Caco-2 (cell line): ENCODE measurements around the gene IL11. TPM values are rescaled to one million over a fixed set of nuclear protein-coding genes. Genes with fewer than 3 reads are reported as not detected.

ENCODE experiments used
- BruUV-seq: library from RNA; stranded (reverse); fragments of 400-500 nt; replicated peaks from 2 replicates; lab custom pipeline; 2021; lab: Mats Ljungman, UMichigan
- CTCF ChIA-PET: fragments of 300-600 bp; sonication (Branson Sonifier 250); formaldehyde crosslinking; loops from one replicate; lab custom pipeline; 2022; ENCODE audit warnings: antibody characterized with exemption; lab: Charles Lee
- POLR2A ChIA-PET: fragments of 300-600 bp; sonication (Branson Sonifier 250); formaldehyde crosslinking; loops from one replicate; lab custom pipeline; 2022; ENCODE audit warnings: antibody characterized with exemption; lab: Charles Lee
- DNase-seq, 2 experiments: peaks; one replicate each; pipeline versions ENCODE4 v3.0.0 to v3.0.0-alpha.2; 2020 to 2022
- H3K27me3 ChIP-seq: replicated peaks from 2 replicates; pipeline ENCODE4 v1.6.0; 2011; ENCODE audit warnings: low read length; ENCODE audit not compliant: control insufficient read depth, insufficient read depth
- H3K36me3 ChIP-seq: 2 replicates; pipeline ENCODE4 v1.5.1; 2011; ENCODE audit warnings: low read length; ENCODE audit not compliant: control insufficient read depth, insufficient read depth
- H3K4me1 ChIP-seq: fragments of 250-450 bp; sonication (Bioruptor Pico); 2 replicates; pipeline ENCODE4 v1.5.1; 2020; ENCODE audit warnings: mild to moderate bottlenecking
- H3K4me3 ChIP-seq: 2 replicates; pipeline ENCODE4 v1.5.1; 2011; ENCODE audit warnings: low read depth, mild to moderate bottlenecking, control low read depth, low read length
- H3K9me3 ChIP-seq: fragments of 250-450 bp; sonication (Bioruptor Pico); 2 replicates; pipeline ENCODE4 v1.5.1; 2020; ENCODE audit warnings: mild to moderate bottlenecking, moderate library complexity
- H3K27ac Mint-ChIP-seq: one replicate; pipeline ENCODE4 v1.8.0; 2022; ENCODE audit warnings: mixed read lengths; ENCODE audit not compliant: unreplicated experiment
- H3K27me3 Mint-ChIP-seq: one replicate; pipeline ENCODE4 v1.8.0; 2022; ENCODE audit warnings: mixed read lengths; ENCODE audit not compliant: insufficient read depth, unreplicated experiment
- H3K36me3 Mint-ChIP-seq: one replicate; pipeline ENCODE4 v1.8.0; 2022; ENCODE audit warnings: mild to moderate bottlenecking, mixed read lengths; ENCODE audit not compliant: insufficient read depth, unreplicated experiment
- H3K4me1 Mint-ChIP-seq: one replicate; pipeline ENCODE4 v1.8.0; 2022; ENCODE audit warnings: low read depth, mixed read lengths; ENCODE audit not compliant: unreplicated experiment
- H3K4me3 Mint-ChIP-seq: one replicate; pipeline ENCODE4 v1.8.0; 2022; ENCODE audit warnings: mild to moderate bottlenecking, moderate library complexity, mixed read lengths; ENCODE audit not compliant: unreplicated experiment
- H3K9me3 Mint-ChIP-seq: one replicate; pipeline ENCODE4 v1.8.0; 2022; ENCODE audit warnings: mixed read lengths; ENCODE audit not compliant: unreplicated experiment
- CTCF ChIP-seq, 2 experiments: fragments of 200-600 bp in 1 of 2; IDR thresholded peaks; 1 replicate in 1 of 2; 2 replicates in 1 of 2; pipeline versions ENCODE4 v1.5.1 to v1.8.0; 2011 to 2022; ENCODE audit warnings: antibody characterized with exemption in 1 of 2, control low read depth in 1 of 2, inconsistent platforms in 1 of 2, low read depth in 1 of 2, low read length in 1 of 2, mild to moderate bottlenecking in 1 of 2, moderate library complexity in 1 of 2; ENCODE audit not compliant: insufficient read depth in 1 of 2, severe bottlenecking in 1 of 2, unreplicated experiment in 1 of 2
- intact Hi-C: fragments of 100-400 bp; cut with micrococcal nuclease; formaldehyde crosslinking; loops from one replicate; pipeline ENCODE4 v1.10.0; 2022; ENCODE audit not compliant: unreplicated experiment
- total RNA-seq: library from RNA; stranded (reverse); gene quantifications from 2 replicates; pipeline ENCODE4 v1.2.3, GENCODE V29; 2022

Gene IL11
- total RNA-seq, 1 experiment from 2014 or later, result 0.70 TPM

- Histone ChIP-seq H3K27me3 (no peaks in the 10 kb centered on the region), H3K4me1 (peaks cover 30% of the 10 kb centered on the region), H3K36me3 (peaks cover 18% of the 10 kb centered on the region), H3K9me3 (no peaks in the 10 kb centered on the region), H3K4me3 (peak overlapping the region; percentile 73)
- Mint-ChIP-seq H3K9me3 (no peaks in the 10 kb centered on the region), H3K27me3 (no peaks in the 10 kb centered on the region), H3K36me3 (peaks cover 51% of the 10 kb centered on the region), H3K27ac (peak overlapping the region; percentile 89), H3K4me3 (peak overlapping the region; percentile 93), H3K4me1 (peaks cover 18% of the 10 kb centered on the region)
- CTCF ChIA-PET, result interaction anchor here (0.6 to 2.4 kb wide), 6 partner anchors 9 to 119 kb away, joined by 3 to 29 read pairs (median 7); partner anchors contain the start of genes HSPBP1 and KMT5C
- POLR2A ChIA-PET, result interaction anchor here (0.6 to 2.4 kb wide), 9 partner anchors 9 to 215 kb away, joined by 3 to 28 read pairs (median 6); partner anchors contain the start of genes FIZ1, HSPBP1, KMT5C and PPP6R1
- intact Hi-C loops, result loop anchor here (1.0 to 10.0 kb wide), 7 partner anchors 23 to 250 kb away; partner anchors contain the start of genes HSPBP1, KMT5C and PPP6R1
- peak; percentile 96 for DNase-seq
- TF ChIP-seq CTCF (IDR thresholded peaks at IDR 0.05; ENCODE audit: insufficient read depth in 1 of 2, low read depth in 1 of 2, low read length in 1 of 2, severe bottlenecking in 1 of 2, unreplicated experiment in 1 of 2), result no peak
- BruUV-seq, result TSS peak; percentile 22
These were observed 14.9 kb upstream of the IL11 start for GRCh38 chr19:55384920-55385723.

- intact Hi-C loops, result loop anchor here (2.0 to 10.0 kb wide), 3 partner anchors 92 to 250 kb away; no protein-coding TSS in a partner anchor
- Histone ChIP-seq H3K27me3 (no peaks in the 10 kb centered on the region), H3K4me3 (peak within 1 kb of the TSS; percentile 73), H3K36me3 (peaks cover 16% of the 10 kb centered on the region), H3K4me1 (peaks cover 30% of the 10 kb centered on the region), H3K9me3 (no peaks in the 10 kb centered on the region)
- Mint-ChIP-seq H3K4me1 (peaks cover 18% of the 10 kb centered on the region), H3K4me3 (peak within 1 kb of the TSS; percentile 93), H3K36me3 (peaks cover 48% of the 10 kb centered on the region), H3K9me3 (no peaks in the 10 kb centered on the region), H3K27me3 (no peaks in the 10 kb centered on the region), H3K27ac (peak within 1 kb of the TSS; percentile 89)
- ChIA-PET POLR2A (interaction anchor here (0.7 to 2.4 kb wide), 15 partner anchors 10 to 215 kb away, joined by 3 to 28 read pairs (median 4); partner anchors contain the start of genes FIZ1, HSPBP1, ISOC2 and KMT5C), CTCF (interaction anchor here (0.5 to 2.4 kb wide), 17 partner anchors 9 to 1983 kb away, joined by 3 to 29 read pairs (median 3); partner anchors contain the start of genes HSPBP1, KMT5C, PPP1R12C and PTPRH)
- peak in 1 of 2 experiments; percentile 75 for DNase-seq
- BruUV-seq, result no TSS peak
- TF ChIP-seq CTCF (IDR thresholded peaks at IDR 0.05; ENCODE audit: insufficient read depth in 1 of 2, low read depth in 1 of 2, low read length in 1 of 2, severe bottlenecking in 1 of 2, unreplicated experiment in 1 of 2), result no peak
These were observed 14.1 kb upstream of the IL11 start, which contains the start of gene TMEM238 for GRCh38 chr19:55384131-55384919. Gene TMEM238 (minus strand): TSS chr19:55384292. CDS start chr19:55384259, 33 bp downstream.
